ENCODE data around the gene GJD2. TPM values are rescaled to one million over a fixed set of nuclear protein-coding genes. Genes with fewer than 3 reads are reported as not detected.

The GJD2 gene
- total RNA-seq, 1 experiment from 2014 or later = not detected

DNA sequence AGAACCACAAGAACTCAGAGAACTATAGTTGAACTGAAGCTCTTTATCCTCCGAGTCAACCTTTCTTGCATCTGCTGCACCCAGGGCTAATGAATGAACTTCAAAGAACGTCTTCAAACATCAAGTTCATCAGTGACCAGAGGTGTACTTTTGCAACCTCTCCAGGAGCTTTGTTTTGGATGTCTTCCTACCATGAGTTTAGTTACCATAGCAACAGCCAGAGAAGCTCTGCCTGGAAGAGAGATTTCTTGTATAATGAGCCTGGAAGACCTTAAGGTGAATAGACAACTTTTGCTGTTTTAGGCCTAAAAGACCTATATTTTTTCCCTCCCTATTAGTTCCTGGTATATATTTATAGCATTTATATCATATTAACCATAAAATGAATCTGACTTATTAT, 31.4 kb upstream of the GJD2 start:
- Histone ChIP-seq H2BK5ac (ENCODE audit: insufficient read length, low read length) (no peak overlapping the region), H4K20me1 (ENCODE audit: control insufficient read depth, insufficient read depth, insufficient read length) (no peaks in the 10 kb centered on the region)

More for the DNA sequence above, 31.4 kb upstream of the GJD2 start:
- no peak overlapping the region for H3K27ac ChIP-seq (ENCODE audit: insufficient read length, low read depth, low read length)
- no peaks in the 10 kb centered on the region for H3K4me1 ChIP-seq (ENCODE audit: insufficient read depth, low read length)
- no peak overlapping the region for H3K56ac ChIP-seq (ENCODE audit: insufficient read length, low read depth, low read length)
- H3K36me3 Mint-ChIP-seq (ENCODE audit: insufficient read depth in 1 of 3, low read depth in 3 of 3) = peaks cover 0 to 5% (median 0%) of the 10 kb centered on the region in 3 experiments; a peak in 2 of 7 replicates
- H3K27ac Mint-ChIP-seq = no peak overlapping the region
- no peak overlapping the region for H2AFZ ChIP-seq (ENCODE audit: low read length)
- H4K5ac ChIP-seq (ENCODE audit: insufficient read length, low read depth, low read length) = no peak overlapping the region
- H3K79me1 ChIP-seq (ENCODE audit: insufficient read depth, low read depth, low read length, poor library complexity, severe bottlenecking) = no peaks in the 10 kb centered on the region
- no peak overlapping the region for H3T11ph ChIP-seq (ENCODE audit: low read length)
- TF ChIP-seq, protein P1, sequence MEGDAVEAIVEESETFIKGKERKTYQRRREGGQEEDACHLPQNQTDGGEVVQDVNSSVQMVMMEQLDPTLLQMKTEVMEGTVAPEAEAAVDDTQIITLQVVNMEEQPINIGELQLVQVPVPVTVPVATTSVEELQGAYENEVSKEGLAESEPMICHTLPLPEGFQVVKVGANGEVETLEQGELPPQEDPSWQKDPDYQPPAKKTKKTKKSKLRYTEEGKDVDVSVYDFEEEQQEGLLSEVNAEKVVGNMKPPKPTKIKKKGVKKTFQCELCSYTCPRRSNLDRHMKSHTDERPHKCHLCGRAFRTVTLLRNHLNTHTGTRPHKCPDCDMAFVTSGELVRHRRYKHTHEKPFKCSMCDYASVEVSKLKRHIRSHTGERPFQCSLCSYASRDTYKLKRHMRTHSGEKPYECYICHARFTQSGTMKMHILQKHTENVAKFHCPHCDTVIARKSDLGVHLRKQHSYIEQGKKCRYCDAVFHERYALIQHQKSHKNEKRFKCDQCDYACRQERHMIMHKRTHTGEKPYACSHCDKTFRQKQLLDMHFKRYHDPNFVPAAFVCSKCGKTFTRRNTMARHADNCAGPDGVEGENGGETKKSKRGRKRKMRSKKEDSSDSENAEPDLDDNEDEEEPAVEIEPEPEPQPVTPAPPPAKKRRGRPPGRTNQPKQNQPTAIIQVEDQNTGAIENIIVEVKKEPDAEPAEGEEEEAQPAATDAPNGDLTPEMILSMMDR (conservative IDR thresholded peaks at IDR 0.05) = no peak
- no peaks in the 10 kb centered on the region for H3K4me1 Mint-ChIP-seq
- H3K9ac ChIP-seq (ENCODE audit: extremely low read depth, insufficient read length, low read length) = no peak overlapping the region
- H4K91ac ChIP-seq (ENCODE audit: insufficient read length, low read depth, low read length) = no peak overlapping the region
- H2BK20ac ChIP-seq (ENCODE audit: low read depth, low read length, poor library complexity, severe bottlenecking) = no peak overlapping the region
- peaks cover 11% of the 10 kb centered on the region for H3K27me3 Mint-ChIP-seq (ENCODE audit: low read depth)
- H4K8ac ChIP-seq (replicated peaks; ENCODE audit: insufficient read length, low read depth, low read length) = no peak overlapping the region
- no peaks in the 10 kb centered on the region for H3K23me2 ChIP-seq (ENCODE audit: insufficient read length, low read depth, low read length, poor library complexity, severe bottlenecking)
- H3K18ac ChIP-seq (ENCODE audit: insufficient read length, low read depth, low read length) = no peak overlapping the region
- peaks cover 0 to 2% of the 10 kb centered on the region in 2 experiments; a peak in 1 of 5 replicates for H3K9me3 Mint-ChIP-seq
- H2BK15ac ChIP-seq (ENCODE audit: low read depth, low read length) = no peak overlapping the region
- H2BK12ac ChIP-seq (ENCODE audit: insufficient read length, low read depth, low read length) = no peak overlapping the region
- H3K27me3 ChIP-seq (ENCODE audit: insufficient read depth, low read length) = no peaks in the 10 kb centered on the region; the same call in 1 of the 2 replicates
- no peak overlapping the region for H3K4me2 ChIP-seq (ENCODE audit: insufficient read depth, insufficient read length, low read length)
- no CpG with 5 or more reads among the region's 2 CpGs for WGBS (ENCODE audit: extremely low coverage, insufficient read length, low lambda C conversion rate)
- H3K14ac ChIP-seq (ENCODE audit: insufficient read depth, low read length) = no peak overlapping the region
- no peak overlapping the region for H2AK5ac ChIP-seq (ENCODE audit: insufficient read length, low read length)
- H2BK120ac ChIP-seq (ENCODE audit: low read depth, low read length, poor library complexity, severe bottlenecking) = no peak overlapping the region
- H3K23ac ChIP-seq (ENCODE audit: insufficient read length, low read depth, low read length) = no peak overlapping the region
- no peak overlapping the region for H3K4ac ChIP-seq (ENCODE audit: low read depth, low read length)
- no peak for DNase-seq
- no peaks in the 10 kb centered on the region for H3K79me2 ChIP-seq (ENCODE audit: insufficient read depth, low read length)
- H3K9me3 ChIP-seq (ENCODE audit: control insufficient read depth, low read depth, low read length) = no peaks in the 10 kb centered on the region
- no peak overlapping the region for H3K4me3 Mint-ChIP-seq
